H9 (cell line): ENCODE results near the gene FBH1. TPM values are rescaled to one million over a fixed set of nuclear protein-coding genes. Genes with fewer than 3 reads are reported as not detected.

Source experiments
- DNase-seq: peaks from one replicate; pipeline ENCODE4 v3.0.0-alpha.2; 2017
- H2AFZ ChIP-seq: one replicate; pipeline ENCODE4 v1.6.1; 2013; ENCODE audit warnings: mild to moderate bottlenecking, low read length, control low read depth, moderate library complexity
- H2AK5ac ChIP-seq: 2 replicates; pipeline ENCODE4 v1.6.1; 2013; ENCODE audit warnings: low read length, control low read depth, mixed read lengths; ENCODE audit not compliant: insufficient read length
- H2BK120ac ChIP-seq: one replicate; pipeline ENCODE4 v1.6.1; 2013; ENCODE audit warnings: low read depth, mild to moderate bottlenecking, low read length, control low read depth, inconsistent platforms; ENCODE audit not compliant: poor library complexity, severe bottlenecking
- H2BK12ac ChIP-seq: 2 replicates; pipeline ENCODE4 v1.6.1; 2013; ENCODE audit warnings: low read length, control low read depth, mixed read lengths, low read depth; ENCODE audit not compliant: insufficient read length
- H2BK15ac ChIP-seq: 2 replicates; pipeline ENCODE4 v1.6.1; 2013; ENCODE audit warnings: low read depth, low read length, control low read depth
- H2BK20ac ChIP-seq: one replicate; pipeline ENCODE4 v1.6.1; 2013; ENCODE audit warnings: low read depth, mild to moderate bottlenecking, low read length, control low read depth, inconsistent platforms; ENCODE audit not compliant: poor library complexity, severe bottlenecking
- H2BK5ac ChIP-seq: 2 replicates; pipeline ENCODE4 v1.6.1; 2013; ENCODE audit warnings: low read length, control low read depth, mixed read lengths; ENCODE audit not compliant: insufficient read length
- H3K14ac ChIP-seq: 2 replicates; pipeline ENCODE4 v1.6.1; 2013; ENCODE audit warnings: low read length, control low read depth; ENCODE audit not compliant: insufficient read depth
- H3K18ac ChIP-seq: 2 replicates; pipeline ENCODE4 v1.6.1; 2013; ENCODE audit warnings: low read depth, mild to moderate bottlenecking, mixed read lengths, low read length, control low read depth; ENCODE audit not compliant: insufficient read length
- H3K23ac ChIP-seq: 2 replicates; pipeline ENCODE4 v1.6.1; 2013; ENCODE audit warnings: low read length, control low read depth, mixed read lengths, low read depth; ENCODE audit not compliant: insufficient read length
- H3K23me2 ChIP-seq: 2 replicates; pipeline ENCODE4 v1.6.1; 2013; ENCODE audit warnings: low read depth, mild to moderate bottlenecking, mixed read lengths, low read length, control low read depth; ENCODE audit not compliant: insufficient read length, poor library complexity, severe bottlenecking
- H3K27ac ChIP-seq: 2 replicates; pipeline ENCODE4 v1.5.1; 2013; ENCODE audit warnings: low read length, control low read depth, mixed read lengths, low read depth; ENCODE audit not compliant: insufficient read length
- H3K27me3 ChIP-seq: 2 replicates; pipeline ENCODE4 v1.6.1; 2013; ENCODE audit warnings: low read length, control low read depth, inconsistent platforms; ENCODE audit not compliant: insufficient read depth
- H3K4ac ChIP-seq: 2 replicates; pipeline ENCODE4 v1.6.1; 2013; ENCODE audit warnings: low read depth, mild to moderate bottlenecking, control low read depth, inconsistent platforms, low read length, moderate library complexity
- H3K4me1 ChIP-seq: 2 replicates; pipeline ENCODE4 v1.6.1; 2013; ENCODE audit warnings: low read length, control low read depth, inconsistent platforms; ENCODE audit not compliant: insufficient read depth
- H3K4me2 ChIP-seq: 2 replicates; pipeline ENCODE4 v1.6.1; 2013; ENCODE audit warnings: low read length, control low read depth, mixed read lengths; ENCODE audit not compliant: insufficient read length, insufficient read depth
- H3K56ac ChIP-seq: 2 replicates; pipeline ENCODE4 v1.6.1; 2013; ENCODE audit warnings: low read depth, mild to moderate bottlenecking, mixed read lengths, low read length, control low read depth; ENCODE audit not compliant: insufficient read length
- H3K79me1 ChIP-seq: 2 replicates; pipeline ENCODE4 v1.6.1; 2013; ENCODE audit warnings: low read depth, mild to moderate bottlenecking, moderate library complexity, low read length, control low read depth, inconsistent platforms; ENCODE audit not compliant: insufficient read depth, poor library complexity, severe bottlenecking
- H3K79me2 ChIP-seq: 2 replicates; pipeline ENCODE4 v1.6.1; 2013; ENCODE audit warnings: low read length, control low read depth, inconsistent platforms; ENCODE audit not compliant: insufficient read depth
- H3K9ac ChIP-seq: 2 replicates; pipeline ENCODE4 v1.6.1; 2013; ENCODE audit warnings: low read length, control low read depth, mixed read lengths; ENCODE audit not compliant: insufficient read length; ENCODE audit errors: extremely low read depth
- H3K9me3 ChIP-seq: one replicate; pipeline ENCODE4 v1.6.1; 2013; ENCODE audit warnings: low read depth, low read length, inconsistent platforms; ENCODE audit not compliant: control insufficient read depth
- H3T11ph ChIP-seq: one replicate; pipeline ENCODE4 v1.6.1; 2013; ENCODE audit warnings: mild to moderate bottlenecking, low read length, control low read depth, inconsistent platforms
- H4K20me1 ChIP-seq: one replicate; pipeline ENCODE4 v1.6.1; 2013; ENCODE audit not compliant: control insufficient read depth, insufficient read length, insufficient read depth
- H4K5ac ChIP-seq: 2 replicates; pipeline ENCODE4 v1.6.1; 2013; ENCODE audit warnings: low read depth, mild to moderate bottlenecking, mixed read lengths, low read length, control low read depth; ENCODE audit not compliant: insufficient read length
- H4K8ac ChIP-seq: replicated peaks from 2 replicates; pipeline ENCODE4 v1.6.1; 2013; ENCODE audit warnings: low read length, control low read depth, mixed read lengths, low read depth; ENCODE audit not compliant: insufficient read length
- H4K91ac ChIP-seq: 2 replicates; pipeline ENCODE4 v1.6.1; 2013; ENCODE audit warnings: low read depth, mild to moderate bottlenecking, moderate library complexity, mixed read lengths, low read length, control low read depth; ENCODE audit not compliant: insufficient read length
- H3K27ac Mint-ChIP-seq, 3 experiments: 2 replicates in 2 of 3; 3 replicates in 1 of 3; pipeline ENCODE4 v1.8.0; 2020 to 2021; ENCODE audit warnings: mixed read lengths in 3 of 3, mild to moderate bottlenecking in 1 of 3, moderate library complexity in 1 of 3
- H3K27me3 Mint-ChIP-seq: 2 replicates; pipeline ENCODE4 v1.8.0; 2021; ENCODE audit warnings: low read depth, mild to moderate bottlenecking, moderate library complexity, mixed read lengths
- H3K36me3 Mint-ChIP-seq, 3 experiments: 2 replicates in 2 of 3; 3 replicates in 1 of 3; pipeline ENCODE4 v1.8.0; 2020 to 2021; ENCODE audit warnings: low read depth in 3 of 3, mixed read lengths in 3 of 3; ENCODE audit not compliant: insufficient read depth in 1 of 3
- H3K4me1 Mint-ChIP-seq, 2 experiments: 2 replicates each; pipeline ENCODE4 v1.8.0; 2020; ENCODE audit warnings: mixed read lengths in 2 of 2
- H3K4me3 Mint-ChIP-seq, 2 experiments: 2 replicates in 1 of 2; 3 replicates in 1 of 2; pipeline ENCODE4 v1.8.0; 2020 to 2021; ENCODE audit warnings: mild to moderate bottlenecking in 2 of 2, mixed read lengths in 2 of 2, moderate library complexity in 1 of 2
- H3K9me3 Mint-ChIP-seq, 2 experiments: 2 replicates in 1 of 2; 3 replicates in 1 of 2; pipeline ENCODE4 v1.8.0; 2020; ENCODE audit warnings: mild to moderate bottlenecking in 2 of 2, mixed read lengths in 2 of 2, moderate library complexity in 1 of 2
- CTCF ChIP-seq: fragments of 200-600 bp; sonication (generic); conservative IDR thresholded peaks from 3 replicates; pipeline ENCODE4 v1.8.0; 2021; ENCODE audit warnings: antibody characterized with exemption, mild to moderate bottlenecking
- WGBS: extraction: QIAGEN DNeasy Blood & Tissue Kit; methylation state at CpG from one replicate; pipeline ENCODE4 v1.1.7; 2013; ENCODE audit warnings: missing lambda C conversion rate, low lambda C conversion rate, mixed read lengths; ENCODE audit not compliant: insufficient read length; ENCODE audit errors: extremely low coverage; 5-methylcytosine and 5-hydroxymethylcytosine counted together
- total RNA-seq: library from RNA; stranded (reverse); gene quantifications from 2 replicates; pipeline ENCODE4 v1.2.1, GENCODE V29; 2021

The FBH1 gene
- total RNA-seq, 1 experiment from 2014 or later, result 52.2 TPM

- H2AK5ac ChIP-seq, result no peak overlapping the region
- no peak overlapping the region for H3K27ac Mint-ChIP-seq
Measured at GRCh38 chr10:5913736-5914135, 23.7 kb downstream of the FBH1 start.

More at GRCh38 chr10:5913736-5914135, 23.7 kb downstream of the FBH1 start:
- no peak overlapping the region for H3K4me2 ChIP-seq
- H4K91ac ChIP-seq, result no peak overlapping the region
- Mint-ChIP-seq H3K4me3 (no peak overlapping the region), H3K36me3 (peaks cover 61 to 91% (median 86%) of the 10 kb centered on the region in 3 experiments), H3K4me1 (no peaks in the 10 kb centered on the region), H3K9me3 (no peaks in the 10 kb centered on the region), H3K27me3 (no peaks in the 10 kb centered on the region)
- no peak overlapping the region for H4K5ac ChIP-seq
- no peak overlapping the region for H3K18ac ChIP-seq
- H3K4me1 ChIP-seq, result no peaks in the 10 kb centered on the region
- H2BK15ac ChIP-seq, result no peak overlapping the region
- no peaks in the 10 kb centered on the region for H3K27me3 ChIP-seq
- DNase-seq, result no peak
- no peak overlapping the region for H3K23ac ChIP-seq
- H3K9ac ChIP-seq, result no peak overlapping the region
- H4K8ac ChIP-seq, result no peak overlapping the region
- no peaks in the 10 kb centered on the region for H3K79me1 ChIP-seq
- H2BK12ac ChIP-seq, result no peak overlapping the region
- no peak overlapping the region for H2BK120ac ChIP-seq
- no peaks in the 10 kb centered on the region for H4K20me1 ChIP-seq
- no peaks in the 10 kb centered on the region for H3K9me3 ChIP-seq
- H2BK5ac ChIP-seq, result no peak overlapping the region
- WGBS, result no CpG with 5 or more reads among the region's 4 CpGs
- TF ChIP-seq CTCF, result no peak
- H3K79me2 ChIP-seq, result no peaks in the 10 kb centered on the region
- no peaks in the 10 kb centered on the region for H3K23me2 ChIP-seq
- H3T11ph ChIP-seq, result no peak overlapping the region
- H2BK20ac ChIP-seq, result no peak overlapping the region
- H2AFZ ChIP-seq, result no peak overlapping the region
- H3K14ac ChIP-seq, result no peak overlapping the region
- no peak overlapping the region for H3K4ac ChIP-seq
- no peak overlapping the region for H3K27ac ChIP-seq
- H3K56ac ChIP-seq, result no peak overlapping the region
